Measurements from ENCODE around the gene LYPD6B.

LYPD6B gene

GRCh38 chr2:149006883-149007543 is 31.5 kb upstream of the LYPD6B start:
- no peak overlapping the region for H3K4me3 ChIP-seq (IDR thresholded peaks at IDR 0.05; ENCODE audit: insufficient read depth, low read depth, low read length)
- no peaks in the 10 kb centered on the region for H3K36me3 ChIP-seq (ENCODE audit: insufficient read depth)
- H3K27ac ChIP-seq = no peak overlapping the region
- H3K27me3 ChIP-seq (ENCODE audit: insufficient read depth, low read depth) = no peaks in the 10 kb centered on the region
- no peak overlapping the region for H3K4me2 ChIP-seq
- no peaks in the 10 kb centered on the region for H4K20me1 ChIP-seq (ENCODE audit: insufficient read depth)
- H3K79me2 ChIP-seq (ENCODE audit: insufficient read depth, low read depth) = no peaks in the 10 kb centered on the region
- no peaks in the 10 kb centered on the region for H3K4me1 ChIP-seq (ENCODE audit: low read depth, poor library complexity, severe bottlenecking)
- no peak overlapping the region for H3K9ac ChIP-seq
- no peak for TF ChIP-seq CTCF (conservative IDR thresholded peaks at IDR 0.05; ENCODE audit: low read depth, low read length)
- no peak overlapping the region for H2AFZ ChIP-seq (ENCODE audit: low read depth)

GRCh38 chr2:149008381-149008780 is 30.1 kb upstream of the LYPD6B start:
- H3K27ac ChIP-seq = no peak overlapping the region
- no peaks in the 10 kb centered on the region for H4K20me1 ChIP-seq (ENCODE audit: insufficient read depth)
- no peak for TF ChIP-seq CTCF (conservative IDR thresholded peaks at IDR 0.05; ENCODE audit: low read depth, low read length)
- H2AFZ ChIP-seq (ENCODE audit: low read depth) = no peak overlapping the region
- no peak overlapping the region for H3K4me2 ChIP-seq
- no peaks in the 10 kb centered on the region for H3K4me1 ChIP-seq (ENCODE audit: low read depth, poor library complexity, severe bottlenecking)
- H3K27me3 ChIP-seq (ENCODE audit: insufficient read depth, low read depth) = no peaks in the 10 kb centered on the region
- H3K4me3 ChIP-seq (IDR thresholded peaks at IDR 0.05; ENCODE audit: insufficient read depth, low read depth, low read length) = no peak overlapping the region
- no peaks in the 10 kb centered on the region for H3K36me3 ChIP-seq (ENCODE audit: insufficient read depth)
- H3K79me2 ChIP-seq (ENCODE audit: insufficient read depth, low read depth) = no peaks in the 10 kb centered on the region
- H3K9ac ChIP-seq = no peak overlapping the region

GRCh38 chr2:149009576-149010461 is 28.7 kb upstream of the LYPD6B start:
- H3K4me3 ChIP-seq (IDR thresholded peaks at IDR 0.05; ENCODE audit: insufficient read depth, low read depth, low read length) = no peak overlapping the region
- no peak overlapping the region for H3K4me2 ChIP-seq
- H3K27ac ChIP-seq = no peak overlapping the region
- TF ChIP-seq CTCF (conservative IDR thresholded peaks at IDR 0.05; ENCODE audit: low read depth, low read length) = no peak
- H3K4me1 ChIP-seq (ENCODE audit: low read depth, poor library complexity, severe bottlenecking) = no peaks in the 10 kb centered on the region
- no peaks in the 10 kb centered on the region for H3K79me2 ChIP-seq (ENCODE audit: insufficient read depth, low read depth)
- no peaks in the 10 kb centered on the region for H3K36me3 ChIP-seq (ENCODE audit: insufficient read depth)
- no peak overlapping the region for H3K9ac ChIP-seq
- no peaks in the 10 kb centered on the region for H3K27me3 ChIP-seq (ENCODE audit: insufficient read depth, low read depth)
- no peak overlapping the region for H2AFZ ChIP-seq (ENCODE audit: low read depth)
- H4K20me1 ChIP-seq (ENCODE audit: insufficient read depth) = no peaks in the 10 kb centered on the region

GRCh38 chr2:149012545-149012944 is 26.0 kb upstream of the LYPD6B start:
- Histone ChIP-seq H3K27me3 (ENCODE audit: insufficient read depth, low read depth) (no peaks in the 10 kb centered on the region), H3K36me3 (ENCODE audit: insufficient read depth) (no peaks in the 10 kb centered on the region), H3K4me3 (IDR thresholded peaks at IDR 0.05; ENCODE audit: insufficient read depth, low read depth, low read length) (no peak overlapping the region), H2AFZ (ENCODE audit: low read depth) (no peak overlapping the region), H3K4me2 (no peak overlapping the region), H3K79me2 (ENCODE audit: insufficient read depth, low read depth) (no peaks in the 10 kb centered on the region), H4K20me1 (ENCODE audit: insufficient read depth) (no peaks in the 10 kb centered on the region), H3K27ac (no peak overlapping the region), H3K9ac (no peak overlapping the region), H3K4me1 (ENCODE audit: low read depth, poor library complexity, severe bottlenecking) (no peaks in the 10 kb centered on the region)
- TF ChIP-seq CTCF (conservative IDR thresholded peaks at IDR 0.05; ENCODE audit: low read depth, low read length) = no peak

All from KMS-11 (cell line).